Measurements from ENCODE around the gene DCLRE1B.

DNA sequence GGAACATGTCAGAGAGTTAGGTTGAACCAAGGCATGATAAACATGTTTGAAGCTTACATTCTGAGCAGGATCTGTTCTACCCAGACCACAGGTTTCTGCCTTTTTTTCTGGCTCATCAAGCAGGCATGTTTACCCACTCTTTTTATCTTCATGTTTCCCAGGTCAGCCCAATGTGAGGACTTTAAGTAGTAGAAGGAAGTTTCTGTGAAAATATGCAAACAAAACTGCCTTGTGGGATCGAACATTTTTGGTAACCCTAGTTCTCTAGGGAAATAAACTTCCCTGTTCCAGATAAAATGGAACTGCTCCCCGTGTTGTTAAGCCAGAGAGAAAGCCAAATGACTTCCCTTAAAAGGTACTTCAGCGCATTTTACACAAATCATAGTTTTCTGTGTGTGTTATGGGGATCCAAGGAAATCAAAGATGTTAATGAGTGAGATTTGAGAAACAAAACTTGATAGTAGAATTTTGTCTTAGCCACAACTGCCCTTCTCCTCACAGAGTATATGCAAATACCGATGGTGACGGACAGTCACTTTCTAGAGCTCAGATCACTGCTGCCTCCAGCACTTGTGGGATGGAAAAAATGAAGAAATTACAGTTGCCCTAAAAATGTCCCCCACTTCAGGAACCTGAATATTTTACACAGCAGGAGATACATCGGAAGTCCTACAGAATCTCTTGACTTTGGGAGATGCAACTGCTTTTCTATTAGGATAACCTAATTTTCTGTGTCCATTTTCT lies 23.2 kb downstream of the DCLRE1B start:
- no peak for TF ChIP-seq CTCF (IDR thresholded peaks at IDR 0.05; ENCODE audit: low read length)
- no peak for TF ChIP-seq EZH2 (IDR thresholded peaks at IDR 0.05; ENCODE audit: borderline replicate concordance, low read length)
